HL-60 (cell line): ENCODE measurements around the gene TPM1.

Experiments used
- GABPA ChIP-seq: IDR thresholded peaks from 2 replicates; pipeline ENCODE4 v1.6.1; 2012; ENCODE audit warnings: low read depth
- POLR2AphosphoS5 ChIP-seq: IDR thresholded peaks from 2 replicates; pipeline ENCODE4 v1.6.1; 2012; ENCODE audit warnings: low read depth
- SPI1 ChIP-seq: IDR thresholded peaks from 2 replicates; pipeline ENCODE4 v1.6.1; 2012; ENCODE audit warnings: low read depth, mild to moderate bottlenecking, borderline replicate concordance
- TF ChIP-seq, protein P1 (sequence below): IDR thresholded peaks from one replicate; pipeline ENCODE4 v1.5.1; 2011; ENCODE audit warnings: low read length, control low read depth, inconsistent platforms; ENCODE audit not compliant: insufficient read depth
- TF ChIP-seq, protein P2 (sequence below): IDR thresholded peaks from 2 replicates; pipeline ENCODE4 v1.6.1; 2012; ENCODE audit warnings: low read depth; ENCODE audit not compliant: insufficient replicate concordance

DNA sequence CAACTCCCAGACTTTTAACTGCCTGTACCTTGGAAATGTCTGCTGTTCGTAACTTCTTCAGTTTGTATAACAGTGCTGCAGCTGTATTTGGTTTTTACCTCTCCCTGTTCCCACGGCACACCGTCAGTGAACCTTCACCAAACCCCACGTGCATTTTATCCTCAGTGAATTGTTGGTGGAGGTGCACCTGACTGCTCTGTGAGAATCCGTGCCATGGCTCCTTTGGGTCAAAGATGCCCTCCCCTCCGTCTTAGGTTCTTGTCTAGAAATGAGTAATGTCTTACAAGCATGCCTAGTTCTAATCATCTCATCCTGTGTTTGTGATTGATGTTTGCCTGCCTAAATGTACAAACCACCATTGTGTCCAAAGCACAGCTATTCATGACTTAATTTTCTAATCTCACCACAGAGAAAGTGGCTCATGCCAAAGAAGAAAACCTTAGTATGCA, 28.2 kb downstream of the TPM1 start:
- TF ChIP-seq, protein P1, sequence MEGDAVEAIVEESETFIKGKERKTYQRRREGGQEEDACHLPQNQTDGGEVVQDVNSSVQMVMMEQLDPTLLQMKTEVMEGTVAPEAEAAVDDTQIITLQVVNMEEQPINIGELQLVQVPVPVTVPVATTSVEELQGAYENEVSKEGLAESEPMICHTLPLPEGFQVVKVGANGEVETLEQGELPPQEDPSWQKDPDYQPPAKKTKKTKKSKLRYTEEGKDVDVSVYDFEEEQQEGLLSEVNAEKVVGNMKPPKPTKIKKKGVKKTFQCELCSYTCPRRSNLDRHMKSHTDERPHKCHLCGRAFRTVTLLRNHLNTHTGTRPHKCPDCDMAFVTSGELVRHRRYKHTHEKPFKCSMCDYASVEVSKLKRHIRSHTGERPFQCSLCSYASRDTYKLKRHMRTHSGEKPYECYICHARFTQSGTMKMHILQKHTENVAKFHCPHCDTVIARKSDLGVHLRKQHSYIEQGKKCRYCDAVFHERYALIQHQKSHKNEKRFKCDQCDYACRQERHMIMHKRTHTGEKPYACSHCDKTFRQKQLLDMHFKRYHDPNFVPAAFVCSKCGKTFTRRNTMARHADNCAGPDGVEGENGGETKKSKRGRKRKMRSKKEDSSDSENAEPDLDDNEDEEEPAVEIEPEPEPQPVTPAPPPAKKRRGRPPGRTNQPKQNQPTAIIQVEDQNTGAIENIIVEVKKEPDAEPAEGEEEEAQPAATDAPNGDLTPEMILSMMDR = no peak
- TF ChIP-seq GABPA (no peak), POLR2AphosphoS5 (no peak), SPI1 (no peak)
- TF ChIP-seq, protein P2, sequence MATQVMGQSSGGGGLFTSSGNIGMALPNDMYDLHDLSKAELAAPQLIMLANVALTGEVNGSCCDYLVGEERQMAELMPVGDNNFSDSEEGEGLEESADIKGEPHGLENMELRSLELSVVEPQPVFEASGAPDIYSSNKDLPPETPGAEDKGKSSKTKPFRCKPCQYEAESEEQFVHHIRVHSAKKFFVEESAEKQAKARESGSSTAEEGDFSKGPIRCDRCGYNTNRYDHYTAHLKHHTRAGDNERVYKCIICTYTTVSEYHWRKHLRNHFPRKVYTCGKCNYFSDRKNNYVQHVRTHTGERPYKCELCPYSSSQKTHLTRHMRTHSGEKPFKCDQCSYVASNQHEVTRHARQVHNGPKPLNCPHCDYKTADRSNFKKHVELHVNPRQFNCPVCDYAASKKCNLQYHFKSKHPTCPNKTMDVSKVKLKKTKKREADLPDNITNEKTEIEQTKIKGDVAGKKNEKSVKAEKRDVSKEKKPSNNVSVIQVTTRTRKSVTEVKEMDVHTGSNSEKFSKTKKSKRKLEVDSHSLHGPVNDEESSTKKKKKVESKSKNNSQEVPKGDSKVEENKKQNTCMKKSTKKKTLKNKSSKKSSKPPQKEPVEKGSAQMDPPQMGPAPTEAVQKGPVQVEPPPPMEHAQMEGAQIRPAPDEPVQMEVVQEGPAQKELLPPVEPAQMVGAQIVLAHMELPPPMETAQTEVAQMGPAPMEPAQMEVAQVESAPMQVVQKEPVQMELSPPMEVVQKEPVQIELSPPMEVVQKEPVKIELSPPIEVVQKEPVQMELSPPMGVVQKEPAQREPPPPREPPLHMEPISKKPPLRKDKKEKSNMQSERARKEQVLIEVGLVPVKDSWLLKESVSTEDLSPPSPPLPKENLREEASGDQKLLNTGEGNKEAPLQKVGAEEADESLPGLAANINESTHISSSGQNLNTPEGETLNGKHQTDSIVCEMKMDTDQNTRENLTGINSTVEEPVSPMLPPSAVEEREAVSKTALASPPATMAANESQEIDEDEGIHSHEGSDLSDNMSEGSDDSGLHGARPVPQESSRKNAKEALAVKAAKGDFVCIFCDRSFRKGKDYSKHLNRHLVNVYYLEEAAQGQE = no peak
